Immature natural killer cell (primary cell): ENCODE data around the gene FKBP1A. TPM values are rescaled to one million over a fixed set of nuclear protein-coding genes. Genes with fewer than 3 reads are reported as not detected.

ENCODE experiments used
- DNase-seq, 3 donors: peaks; one replicate each; pipeline ENCODE4 v3.0.0; 2022; ENCODE audit warnings: mixed read lengths in 1 of 3
- H3K27ac Mint-ChIP-seq, 6 donors: one replicate each; pipeline ENCODE4 v1.8.0; 2020; ENCODE audit warnings: mixed read lengths in 6 of 6, mild to moderate bottlenecking in 5 of 6, inconsistent platforms in 4 of 6, moderate library complexity in 3 of 6
- H3K27me3 Mint-ChIP-seq, 3 donors: one replicate each; pipeline ENCODE4 v1.8.0; 2020 to 2021; ENCODE audit warnings: low read depth in 3 of 3, mild to moderate bottlenecking in 3 of 3, mixed read lengths in 3 of 3, moderate library complexity in 3 of 3, inconsistent platforms in 1 of 3
- H3K36me3 Mint-ChIP-seq, 3 donors: one replicate each; pipeline ENCODE4 v1.8.0; 2020; ENCODE audit warnings: mixed read lengths in 3 of 3, inconsistent platforms in 2 of 3, mild to moderate bottlenecking in 2 of 3
- H3K4me1 Mint-ChIP-seq, 2 donors: one replicate each; pipeline ENCODE4 v1.8.0; 2020; ENCODE audit warnings: inconsistent platforms in 2 of 2, mild to moderate bottlenecking in 2 of 2, mixed read lengths in 2 of 2, moderate library complexity in 1 of 2
- H3K4me3 Mint-ChIP-seq, 5 donors: one replicate each; pipeline ENCODE4 v1.8.0; 2020; ENCODE audit warnings: mild to moderate bottlenecking in 5 of 5, mixed read lengths in 5 of 5, inconsistent platforms in 3 of 5, moderate library complexity in 3 of 5
- H3K9me3 Mint-ChIP-seq, 6 donors: one replicate each; pipeline ENCODE4 v1.8.0; 2020; ENCODE audit warnings: mild to moderate bottlenecking in 6 of 6, mixed read lengths in 6 of 6, inconsistent platforms in 4 of 6, moderate library complexity in 3 of 6
- polyA plus RNA-seq, 3 donors: library from polyadenylated mRNA; unstranded; fragments of 300-500 nt; fragmentation: Illumina TruSeq; gene quantifications; one replicate each; pipeline ENCODE4 v1.2.3, GENCODE V29; 2021

Gene FKBP1A
- polyA plus RNA-seq, 3 donors from 2014 or later = 45.1 to 70.7 (median 47.5) TPM

DNA sequence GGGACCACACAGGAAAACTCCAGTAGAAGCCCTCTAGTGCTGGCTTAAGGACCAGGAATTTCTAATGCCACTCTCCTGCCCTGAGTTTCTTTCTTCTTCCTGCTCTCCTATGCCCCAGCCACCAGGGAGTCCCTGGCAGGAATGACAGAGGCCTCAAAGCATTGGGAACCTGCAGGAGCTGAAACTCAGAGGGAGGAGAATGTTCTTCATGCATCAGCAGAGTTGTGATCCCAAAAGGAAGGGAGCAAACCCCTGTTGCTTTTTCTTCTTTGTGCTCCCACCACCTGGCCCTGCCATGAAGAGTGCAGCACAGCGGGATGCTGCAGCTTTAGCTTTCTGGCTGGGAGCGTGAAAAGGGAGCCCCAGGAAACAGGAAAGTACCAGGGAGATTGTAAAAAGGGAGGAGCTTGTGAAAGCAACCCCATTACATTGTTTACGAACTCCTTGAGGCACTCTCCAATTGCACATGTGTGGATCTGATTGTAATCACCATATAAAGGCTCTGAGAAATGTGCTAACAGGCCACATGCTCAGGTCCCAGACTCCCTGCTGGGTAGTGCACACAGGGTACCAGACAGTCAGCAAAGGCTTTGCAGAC, 34.7 kb upstream of the FKBP1A start:
- H3K27me3 Mint-ChIP-seq = peaks cover 29 to 52% (median 35%) of the 10 kb centered on the region in 3 donors
- H3K27ac Mint-ChIP-seq = no peak overlapping the region
- H3K9me3 Mint-ChIP-seq = no peaks in the 10 kb centered on the region
- no peak overlapping the region for H3K4me3 Mint-ChIP-seq
- no peaks in the 10 kb centered on the region for H3K36me3 Mint-ChIP-seq
- no peaks in the 10 kb centered on the region for H3K4me1 Mint-ChIP-seq
- DNase-seq = no peak

DNA sequence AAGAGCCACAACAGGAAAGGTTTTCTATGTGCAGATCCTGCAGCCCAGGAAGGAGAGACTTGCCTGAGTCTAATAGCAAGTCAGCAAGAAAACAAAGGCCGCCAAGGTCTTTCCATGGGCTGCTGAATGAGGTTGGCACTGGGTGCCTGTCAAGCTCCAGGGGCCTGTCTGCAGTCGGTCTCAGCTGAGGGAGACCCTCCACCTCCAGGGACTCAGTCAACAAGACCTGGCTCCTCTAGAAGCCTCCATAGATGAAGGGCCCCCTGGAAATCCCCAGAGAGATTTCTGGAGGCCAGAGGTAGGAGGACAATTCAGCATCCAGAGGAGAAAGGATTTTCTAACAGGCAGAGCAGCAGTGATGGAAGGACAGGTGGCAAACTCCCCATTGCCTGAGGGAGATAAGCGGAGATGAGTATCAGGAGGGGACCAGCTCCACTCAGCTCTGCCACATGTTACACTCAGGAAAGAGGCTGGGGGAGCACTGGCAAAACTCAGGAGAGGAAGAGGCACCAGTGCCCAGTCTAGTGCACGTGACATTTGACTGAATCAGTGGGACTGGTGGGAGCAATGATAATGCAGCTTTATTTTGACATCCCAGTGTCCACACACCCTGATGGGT, 33.5 kb upstream of the FKBP1A start:
- no peaks in the 10 kb centered on the region for H3K4me1 Mint-ChIP-seq
- H3K4me3 Mint-ChIP-seq = no peak overlapping the region
- no peak for DNase-seq
- peaks cover 0 to 8% (median 2%) of the 10 kb centered on the region in 6 donors for H3K9me3 Mint-ChIP-seq
- H3K36me3 Mint-ChIP-seq = peaks cover 0 to 4% (median 0%) of the 10 kb centered on the region in 3 donors
- H3K27ac Mint-ChIP-seq = no peak overlapping the region
- peaks cover 23 to 47% (median 33%) of the 10 kb centered on the region in 3 donors for H3K27me3 Mint-ChIP-seq

DNA sequence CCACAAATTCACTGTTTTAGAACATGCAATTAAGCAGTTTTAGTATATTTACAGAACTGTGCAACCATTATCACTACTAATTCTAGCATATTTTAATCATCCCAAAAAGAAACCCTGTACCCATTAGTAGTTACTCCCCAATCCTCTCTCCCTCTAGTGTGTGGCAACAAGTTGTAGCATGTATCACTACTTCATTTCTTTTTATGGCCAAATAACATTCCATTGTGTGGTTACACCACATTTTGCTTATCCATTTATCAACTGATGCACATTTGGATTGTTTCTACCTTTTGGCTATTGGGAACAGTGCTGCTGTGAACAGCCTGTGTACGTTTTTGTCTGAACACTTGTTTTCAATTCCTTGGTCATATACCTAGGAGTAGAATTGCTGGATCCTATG, 31.5 kb upstream of the FKBP1A start:
- DNase-seq = no peak
- Mint-ChIP-seq H3K27ac (no peak overlapping the region), H3K4me1 (no peaks in the 10 kb centered on the region), H3K27me3 (peaks cover 15 to 51% (median 27%) of the 10 kb centered on the region in 3 donors), H3K36me3 (peaks cover 0 to 4% (median 0%) of the 10 kb centered on the region in 3 donors), H3K9me3 (peaks cover 4 to 28% (median 14%) of the 10 kb centered on the region in 6 donors), H3K4me3 (no peak overlapping the region)

DNA sequence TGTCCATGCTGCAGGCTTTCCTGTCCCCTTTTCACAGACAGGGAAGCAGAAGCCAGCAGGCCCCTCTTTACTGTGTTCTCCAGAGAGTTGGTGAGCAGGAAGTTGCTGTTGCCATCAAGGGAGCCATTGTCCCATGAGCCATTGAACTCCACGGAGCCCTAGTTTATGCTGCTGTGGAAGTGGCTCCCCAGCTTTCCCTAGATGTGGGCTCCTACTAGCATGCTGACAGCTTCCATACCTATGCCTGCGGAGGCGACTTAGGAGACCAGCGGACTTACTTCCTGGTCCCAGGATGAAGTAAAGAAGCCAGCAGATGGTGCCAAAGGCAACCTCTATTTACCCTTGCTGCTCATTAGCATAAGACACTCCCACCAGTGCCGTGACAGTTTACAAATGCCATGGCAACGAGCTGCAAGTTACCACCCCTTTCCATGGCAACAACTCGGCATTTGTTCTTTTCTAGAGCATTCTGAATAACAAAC, 30.8 kb upstream of the FKBP1A start:
- H3K27me3 Mint-ChIP-seq = peaks cover 15 to 51% (median 27%) of the 10 kb centered on the region in 3 donors
- no peak for DNase-seq

DNA sequence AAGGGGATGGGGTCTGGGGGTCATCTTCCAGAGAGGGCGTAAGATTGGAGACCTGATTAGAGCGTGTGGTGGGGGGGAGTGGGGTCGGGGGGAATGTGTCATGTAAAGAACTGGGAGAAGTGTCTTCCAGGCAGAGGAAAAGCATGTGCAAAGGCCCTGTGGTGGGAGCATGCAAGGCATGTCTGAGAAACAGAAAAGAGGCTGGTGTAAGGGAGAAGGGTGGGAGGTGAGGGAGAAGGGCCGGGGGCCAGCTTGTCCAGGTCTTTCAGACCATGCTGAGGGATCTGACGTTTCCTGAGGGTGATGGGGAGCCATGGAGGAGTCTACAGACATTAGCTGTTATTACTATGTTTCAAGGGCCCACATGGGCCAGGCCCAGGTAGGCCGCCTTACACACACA, 30.4 kb upstream of the FKBP1A start:
- Mint-ChIP-seq H3K4me3 (no peak overlapping the region), H3K9me3 (peaks cover 4 to 36% (median 20%) of the 10 kb centered on the region in 6 donors), H3K4me1 (no peaks in the 10 kb centered on the region), H3K27me3 (peaks cover 17 to 47% (median 32%) of the 10 kb centered on the region in 3 donors), H3K27ac (no peak overlapping the region), H3K36me3 (peaks cover 0 to 9% (median 4%) of the 10 kb centered on the region in 3 donors)
- DNase-seq = no peak

More for the DNA sequence above, 30.8 kb upstream of the FKBP1A start:
- Mint-ChIP-seq H3K36me3 (peaks cover 0 to 9% (median 4%) of the 10 kb centered on the region in 3 donors), H3K4me1 (no peaks in the 10 kb centered on the region), H3K4me3 (no peak overlapping the region), H3K27ac (no peak overlapping the region), H3K9me3 (peaks cover 4 to 34% (median 20%) of the 10 kb centered on the region in 6 donors)

DNA sequence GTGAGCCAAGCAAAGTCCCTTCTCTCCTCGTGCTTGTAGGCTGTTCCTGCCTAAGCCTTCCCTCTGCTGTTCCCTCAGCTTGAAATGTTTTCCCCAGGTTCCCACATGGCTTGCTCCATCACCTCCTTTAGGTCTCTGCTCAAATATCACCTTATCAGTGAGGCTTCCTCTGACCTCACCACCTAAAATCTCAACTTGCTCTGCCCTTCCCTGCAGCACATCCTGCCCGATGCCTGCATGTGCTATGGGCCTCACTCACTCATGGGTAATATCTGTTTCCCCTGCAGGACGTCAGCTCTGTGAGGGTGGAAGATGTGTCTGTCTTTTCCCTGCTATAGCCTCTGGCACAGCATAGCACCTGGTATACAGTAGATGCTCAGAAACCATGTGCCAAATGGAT, 29.9 kb upstream of the FKBP1A start:
- H3K4me3 Mint-ChIP-seq = no peak overlapping the region
- peaks cover 4 to 36% (median 20%) of the 10 kb centered on the region in 6 donors for H3K9me3 Mint-ChIP-seq
- H3K36me3 Mint-ChIP-seq = peaks cover 0 to 9% (median 4%) of the 10 kb centered on the region in 3 donors
- H3K4me1 Mint-ChIP-seq = no peaks in the 10 kb centered on the region
- DNase-seq = no peak
- no peak overlapping the region for H3K27ac Mint-ChIP-seq
- H3K27me3 Mint-ChIP-seq = peaks cover 15 to 46% (median 30%) of the 10 kb centered on the region in 3 donors

DNA sequence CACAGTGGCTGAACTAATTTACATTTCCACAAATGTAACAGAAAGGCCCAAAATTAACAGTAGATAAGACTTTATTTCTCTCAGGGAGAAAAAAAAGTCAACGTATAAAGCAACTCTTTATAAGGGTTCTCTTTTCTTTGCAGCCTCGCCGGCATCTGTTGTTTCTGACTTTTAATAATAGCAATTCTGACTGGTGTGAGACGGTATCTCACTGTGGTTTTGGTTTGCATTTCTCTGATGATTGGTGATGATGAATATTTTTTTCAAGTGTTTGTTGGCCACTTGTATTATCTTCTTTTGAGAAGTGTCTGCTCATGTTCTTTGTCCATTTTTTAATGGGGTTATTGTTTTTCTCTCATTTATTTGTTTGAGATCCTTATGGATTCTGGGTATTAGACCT, 27.2 kb upstream of the FKBP1A start:
- DNase-seq = no peak
- Mint-ChIP-seq H3K27ac (no peak overlapping the region), H3K4me3 (no peak overlapping the region), H3K4me1 (no peaks in the 10 kb centered on the region), H3K36me3 (peaks cover 0 to 9% (median 4%) of the 10 kb centered on the region in 3 donors), H3K27me3 (peaks cover 17 to 38% (median 22%) of the 10 kb centered on the region in 3 donors), H3K9me3 (peaks cover 4 to 36% (median 20%) of the 10 kb centered on the region in 6 donors)

DNA sequence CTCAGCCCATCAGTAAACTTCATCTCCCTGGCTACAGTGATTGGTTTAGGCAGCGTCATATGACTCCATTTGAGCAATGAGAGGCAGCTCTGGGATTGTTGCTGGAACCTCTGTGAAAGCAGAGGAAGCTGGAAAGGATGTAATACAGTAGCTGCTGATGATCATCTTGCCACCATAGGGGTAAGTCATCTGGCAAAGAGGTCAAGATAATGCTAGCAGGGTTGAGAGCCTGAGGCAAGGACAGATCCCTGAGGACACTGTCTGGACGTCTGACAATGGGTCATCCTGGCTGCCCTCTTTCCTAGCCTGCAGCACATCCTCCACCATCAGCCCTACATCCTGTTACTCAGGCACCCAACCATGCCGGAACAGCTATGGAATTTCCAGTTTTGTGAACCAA, 25.5 kb upstream of the FKBP1A start:
- Mint-ChIP-seq H3K4me1 (no peaks in the 10 kb centered on the region), H3K4me3 (no peak overlapping the region), H3K27ac (no peak overlapping the region), H3K9me3 (peaks cover 4 to 36% (median 20%) of the 10 kb centered on the region in 6 donors), H3K36me3 (peaks cover 0 to 9% (median 4%) of the 10 kb centered on the region in 3 donors), H3K27me3 (peaks cover 9 to 32% (median 14%) of the 10 kb centered on the region in 3 donors)
- no peak for DNase-seq

DNA sequence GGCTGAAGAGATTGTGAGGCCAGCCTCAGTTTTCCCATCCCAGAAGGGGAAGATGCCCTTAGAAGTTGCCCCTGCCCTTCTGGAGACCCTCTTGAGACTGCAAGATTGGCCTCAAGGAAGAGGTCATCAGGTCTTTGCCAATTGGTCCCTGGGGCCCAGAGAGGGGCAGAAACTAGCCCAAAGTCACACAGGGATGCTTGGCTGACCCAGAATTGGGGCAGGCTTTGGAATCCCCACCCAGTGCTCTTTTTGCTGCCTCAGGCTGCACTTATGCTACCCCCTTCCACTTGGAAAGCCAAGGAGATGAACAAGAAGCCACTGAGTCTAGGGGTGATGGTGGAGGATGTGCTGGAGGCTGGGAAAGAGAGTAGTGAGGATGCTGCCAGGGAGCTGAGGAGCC, 24.9 kb upstream of the FKBP1A start:
- peaks cover 0 to 9% (median 4%) of the 10 kb centered on the region in 3 donors for H3K36me3 Mint-ChIP-seq
- H3K9me3 Mint-ChIP-seq = peaks cover 4 to 36% (median 20%) of the 10 kb centered on the region in 6 donors
- no peak overlapping the region for H3K4me3 Mint-ChIP-seq
- DNase-seq = no peak
- peaks cover 9 to 31% (median 12%) of the 10 kb centered on the region in 3 donors for H3K27me3 Mint-ChIP-seq
- H3K27ac Mint-ChIP-seq = no peak overlapping the region
- H3K4me1 Mint-ChIP-seq = no peaks in the 10 kb centered on the region

DNA sequence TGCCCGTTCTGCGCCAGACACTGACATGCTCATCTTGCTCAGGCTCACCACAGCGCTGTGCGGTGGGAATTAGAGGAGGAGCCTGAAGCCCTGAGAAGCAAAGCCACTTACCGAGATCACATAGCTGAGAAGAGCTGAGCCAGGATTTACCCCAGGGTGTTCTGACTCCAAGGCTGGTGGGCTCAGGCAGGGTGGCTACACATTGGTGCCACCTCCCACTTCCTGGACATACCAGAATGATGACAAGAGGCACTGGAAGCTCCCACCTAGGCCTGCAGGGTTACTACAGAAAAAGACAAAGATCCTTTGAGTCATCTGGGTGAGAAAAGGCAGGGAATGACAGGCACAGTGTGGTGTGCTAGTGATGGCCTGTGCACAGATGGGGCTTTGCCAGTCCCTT, 24.4 kb upstream of the FKBP1A start:
- DNase-seq = no peak
- H3K36me3 Mint-ChIP-seq = peaks cover 0 to 8% (median 4%) of the 10 kb centered on the region in 3 donors
- no peak overlapping the region for H3K27ac Mint-ChIP-seq
- peaks cover 2 to 36% (median 20%) of the 10 kb centered on the region in 6 donors for H3K9me3 Mint-ChIP-seq
- H3K27me3 Mint-ChIP-seq = peaks cover 9 to 28% (median 12%) of the 10 kb centered on the region in 3 donors
- no peak overlapping the region for H3K4me3 Mint-ChIP-seq
- H3K4me1 Mint-ChIP-seq = no peaks in the 10 kb centered on the region

DNA sequence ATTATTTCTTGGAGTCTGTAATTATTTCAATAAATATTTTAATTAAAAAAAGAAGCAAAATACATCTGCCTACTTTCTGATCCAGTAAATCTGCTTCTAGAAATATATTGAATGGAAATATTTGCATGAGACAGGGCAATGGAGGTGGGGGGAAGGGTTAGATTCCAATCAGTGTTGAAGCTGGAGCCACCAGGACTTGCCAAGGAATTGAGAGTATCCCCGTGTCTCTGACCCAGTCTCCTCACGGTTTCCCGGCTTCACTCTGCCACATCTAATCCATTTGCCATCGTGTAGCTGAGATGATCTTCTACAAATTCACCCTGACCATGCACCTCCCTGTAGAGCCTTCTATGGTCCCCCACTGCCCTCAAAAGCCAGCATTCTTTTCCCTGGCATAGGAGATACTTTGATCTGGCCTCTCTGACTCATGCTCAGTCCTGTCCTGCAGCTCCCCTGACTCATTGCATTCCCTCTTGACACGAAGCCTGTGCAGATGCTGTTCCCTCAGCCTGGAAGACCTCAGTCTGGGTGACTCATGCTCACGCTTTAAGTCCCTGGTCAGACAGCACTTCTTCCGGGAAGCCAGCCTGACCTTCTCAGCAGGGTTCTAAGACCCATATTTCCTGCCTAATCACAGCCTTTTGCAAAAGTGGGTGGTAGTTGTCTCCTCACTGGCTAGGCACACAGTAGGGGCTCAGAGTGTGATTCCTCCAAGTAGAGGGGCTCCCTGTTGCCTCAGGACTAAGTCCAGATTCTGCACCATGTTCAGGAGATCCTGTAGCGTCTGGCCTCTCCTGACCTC, 23.0 kb upstream of the FKBP1A start:
- no peak for DNase-seq
- Mint-ChIP-seq H3K27me3 (peaks cover 9 to 23% (median 10%) of the 10 kb centered on the region in 3 donors), H3K4me3 (no peak overlapping the region), H3K9me3 (peaks cover 0 to 24% (median 18%) of the 10 kb centered on the region in 6 donors), H3K36me3 (peaks cover 0 to 5% (median 4%) of the 10 kb centered on the region in 3 donors), H3K27ac (no peak overlapping the region), H3K4me1 (no peaks in the 10 kb centered on the region)

DNA sequence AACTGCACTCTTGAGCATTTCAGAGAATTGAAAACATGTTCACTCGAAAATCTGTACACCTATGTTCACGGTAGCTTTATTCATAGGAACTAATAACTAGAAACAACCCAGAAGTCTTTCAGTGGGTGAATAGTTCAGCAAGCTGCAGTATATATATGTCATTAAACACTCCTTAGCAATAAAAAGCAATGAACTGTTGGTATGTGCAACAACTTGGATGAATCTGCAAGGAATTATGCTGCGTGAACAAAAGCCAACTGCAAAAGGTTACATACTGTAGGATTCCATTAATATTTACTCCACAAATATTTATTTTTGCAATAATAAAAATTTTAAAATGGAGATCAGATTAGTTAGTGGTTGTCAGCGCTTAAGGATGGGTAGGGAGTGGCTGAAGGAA, 22.1 kb upstream of the FKBP1A start:
- no peak for DNase-seq
- Mint-ChIP-seq H3K27ac (no peak overlapping the region), H3K4me3 (no peak overlapping the region), H3K9me3 (peaks cover 0 to 15% (median 10%) of the 10 kb centered on the region in 6 donors), H3K27me3 (peaks cover 9 to 22% (median 11%) of the 10 kb centered on the region in 3 donors), H3K4me1 (no peaks in the 10 kb centered on the region), H3K36me3 (peaks cover 4 to 5% (median 4%) of the 10 kb centered on the region in 3 donors)

DNA sequence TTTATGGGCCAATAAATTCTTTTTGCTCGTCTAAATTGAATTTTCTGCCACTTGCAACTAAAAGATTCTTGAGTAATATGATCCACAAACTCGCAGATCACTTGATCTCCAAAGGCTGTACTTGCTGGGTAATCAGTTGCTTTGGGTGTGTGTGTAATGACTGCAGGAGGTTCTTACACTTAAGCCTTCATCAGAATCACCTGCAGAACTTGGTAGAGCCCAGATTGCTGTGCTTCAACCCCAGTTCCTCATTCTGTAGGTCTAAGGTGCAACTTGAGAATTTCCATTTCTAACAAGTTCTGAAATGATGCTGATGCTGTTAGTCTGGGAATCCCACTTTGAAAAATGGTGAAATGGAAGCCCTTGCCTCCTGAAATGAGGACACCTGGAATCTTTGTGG, 12.9 kb upstream of the FKBP1A start:
- Mint-ChIP-seq H3K9me3 (no peaks in the 10 kb centered on the region), H3K4me1 (no peaks in the 10 kb centered on the region), H3K27ac (no peak overlapping the region), H3K27me3 (peaks cover 9 to 31% (median 14%) of the 10 kb centered on the region in 3 donors), H3K4me3 (no peak overlapping the region), H3K36me3 (peaks cover 0 to 4% (median 0%) of the 10 kb centered on the region in 3 donors)
- no peak for DNase-seq
